Fibroblast of skin of left quadriceps (primary cell): ENCODE data around the gene PCDHGB4.
A peak's percentile ranks its signal among the peaks of the same experiment; 100 is the strongest.
"Not testable (repeated sequence)": the region's sequence is repeated elsewhere in the genome, so short reads cannot be mapped to it uniquely, and the experiment has no call there.

Experiments used
- DNase-seq, 2 experiments: peaks; one replicate each; pipeline ENCODE4 v3.0.0-alpha.2; 2013; ENCODE audit warnings: low read depth in 2 of 2

PCDHGB4 gene

DNA sequence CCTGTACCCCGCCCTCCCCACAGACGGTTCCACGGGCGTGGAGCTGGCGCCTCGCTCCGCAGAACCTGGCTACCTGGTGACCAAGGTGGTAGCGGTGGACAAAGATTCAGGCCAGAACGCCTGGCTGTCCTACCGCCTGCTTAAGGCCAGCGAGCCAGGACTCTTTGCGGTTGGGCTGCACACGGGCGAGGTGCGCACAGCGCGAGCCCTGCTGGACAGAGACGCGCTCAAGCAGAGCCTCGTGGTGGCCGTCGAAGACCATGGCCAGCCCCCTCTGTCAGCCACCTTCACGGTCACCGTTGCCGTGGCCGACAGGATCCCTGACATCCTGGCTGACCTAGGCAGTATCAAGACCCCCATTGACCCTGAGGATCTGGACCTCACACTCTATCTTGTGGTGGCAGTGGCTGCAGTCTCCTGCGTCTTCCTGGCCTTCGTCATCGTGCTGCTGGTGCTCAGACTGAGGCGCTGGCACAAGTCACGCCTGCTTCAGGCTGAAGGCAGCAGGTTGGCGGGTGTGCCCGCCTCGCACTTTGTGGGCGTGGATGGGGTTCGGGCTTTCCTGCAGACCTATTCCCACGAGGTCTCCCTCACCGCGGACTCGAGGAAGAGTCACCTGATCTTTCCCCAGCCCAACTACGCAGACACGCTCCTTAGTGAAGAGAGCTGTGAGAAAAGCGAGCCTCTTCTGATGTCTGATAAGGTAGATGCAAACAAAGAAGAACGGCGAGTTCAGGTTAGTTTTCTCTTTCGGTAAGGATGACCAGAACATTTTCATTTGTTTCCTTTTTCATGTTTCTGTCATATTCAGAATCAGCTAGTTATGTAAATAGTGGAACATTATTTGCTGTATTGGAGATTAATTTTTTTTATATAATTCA, 21.2 kb upstream of the PCDHGB4 start:
- DNase-seq, result no peak

DNA sequence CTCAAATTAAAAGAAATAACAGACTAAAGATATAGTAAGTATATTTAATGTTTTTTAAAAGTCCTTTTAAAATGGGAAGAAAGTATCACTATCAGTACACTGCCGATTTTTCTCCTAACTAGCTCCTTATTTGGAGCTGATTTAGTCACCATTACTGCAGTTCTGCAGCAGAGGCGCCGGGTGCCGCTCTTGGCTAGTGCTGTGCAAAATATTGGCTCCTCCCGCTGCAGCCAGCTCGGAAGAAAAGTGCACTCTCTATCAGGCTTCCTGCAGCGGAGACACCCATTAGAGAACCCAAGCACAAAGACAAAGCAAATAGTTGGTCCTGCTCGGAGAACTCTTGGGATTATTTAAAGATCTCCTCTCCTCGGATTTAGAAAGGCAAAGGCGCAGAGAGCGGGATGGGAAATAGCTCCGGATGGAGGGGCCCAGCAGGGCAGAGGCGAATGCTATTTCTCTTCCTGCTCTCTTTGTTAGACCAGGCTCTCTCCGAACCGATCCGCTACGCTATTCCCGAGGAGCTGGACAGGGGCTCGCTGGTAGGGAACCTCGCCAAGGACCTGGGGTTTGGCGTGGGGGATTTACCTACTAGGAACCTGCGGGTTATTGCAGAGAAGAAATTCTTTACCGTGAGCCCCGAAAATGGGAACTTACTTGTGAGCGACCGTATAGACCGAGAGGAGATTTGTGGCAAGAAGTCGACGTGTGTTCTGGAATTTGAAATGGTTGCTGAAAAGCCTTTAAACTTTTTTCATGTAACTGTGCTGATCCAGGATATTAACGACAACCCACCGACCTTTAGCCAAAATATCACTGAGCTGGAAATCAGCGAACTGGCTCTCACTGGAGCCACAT, 17.3 kb upstream of the PCDHGB4 start, which contains the start of gene PCDHGB3:
Gene PCDHGB3 (plus strand): TSS at position 249 of the 855 bp plus-strand sequence. CDS start 153 bp downstream, at position 402.
- DNase-seq, result peak in 1 of 2 experiments; percentile 42

DNA sequence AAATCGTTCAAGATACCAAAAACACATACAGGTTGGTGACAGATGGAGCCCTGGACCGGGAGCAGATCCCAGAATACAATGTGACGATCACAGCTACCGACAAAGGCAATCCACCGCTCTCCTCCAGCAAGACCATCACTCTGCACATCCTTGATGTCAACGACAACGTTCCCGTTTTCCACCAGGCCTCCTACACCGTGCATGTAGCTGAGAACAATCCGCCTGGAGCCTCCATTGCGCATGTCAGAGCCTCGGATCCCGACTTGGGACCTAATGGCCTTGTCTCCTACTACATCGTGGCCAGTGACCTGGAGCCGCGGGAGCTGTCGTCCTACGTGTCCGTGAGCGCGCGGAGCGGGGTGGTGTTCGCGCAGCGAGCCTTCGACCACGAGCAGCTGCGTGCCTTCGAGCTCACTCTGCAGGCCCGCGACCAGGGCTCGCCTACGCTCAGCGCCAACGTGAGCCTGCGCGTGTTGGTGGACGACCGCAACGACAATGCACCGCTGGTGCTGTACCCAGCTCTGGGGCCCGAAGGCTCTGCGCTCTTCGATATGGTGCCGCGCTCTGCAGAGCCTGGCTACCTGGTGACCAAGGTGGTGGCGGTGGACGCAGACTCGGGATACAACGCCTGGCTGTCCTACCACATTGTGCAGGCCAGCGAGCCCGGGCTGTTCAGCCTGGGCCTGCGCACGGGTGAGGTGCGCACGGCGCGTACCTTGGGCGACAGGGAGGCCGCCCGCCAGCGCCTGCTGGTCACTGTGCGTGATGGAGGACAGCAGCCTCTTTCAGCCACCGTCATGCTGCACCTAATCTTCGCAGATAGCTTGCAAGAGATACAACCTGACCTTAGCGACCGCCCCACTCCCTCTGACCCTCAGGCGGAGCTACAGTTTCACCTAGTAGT, 15.7 kb upstream of the PCDHGB4 start:
- no peak for DNase-seq

DNA sequence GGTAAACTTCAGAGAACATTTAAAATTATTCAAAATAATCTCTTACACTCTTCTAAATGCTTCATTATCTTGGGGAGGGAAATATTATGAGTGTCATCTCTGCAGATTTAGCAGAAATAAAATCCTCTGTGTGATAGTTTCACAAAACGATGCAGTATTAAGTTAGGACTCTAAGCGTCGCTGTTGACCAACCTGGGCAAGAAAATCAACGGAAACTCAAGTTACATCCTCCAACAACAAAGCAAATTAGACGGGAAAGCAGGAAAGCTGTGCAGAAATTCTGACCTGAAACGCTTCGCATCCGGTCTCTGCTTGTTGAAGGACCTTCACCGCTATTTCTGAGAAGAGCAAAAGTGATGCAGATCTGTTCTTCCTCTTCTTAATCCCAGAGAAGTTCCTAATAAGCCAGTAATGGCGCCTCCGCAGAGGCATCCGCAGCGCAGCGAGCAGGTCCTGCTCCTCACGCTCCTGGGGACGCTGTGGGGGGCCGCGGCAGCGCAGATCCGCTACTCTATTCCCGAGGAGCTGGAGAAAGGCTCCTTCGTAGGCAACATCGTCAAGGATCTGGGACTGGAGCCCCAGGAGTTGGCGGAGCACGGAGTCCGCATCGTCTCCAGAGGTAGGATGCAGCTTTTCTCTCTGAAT, 13.7 kb upstream of the PCDHGB4 start, which contains the start of gene PCDHGA6:
Gene PCDHGA6 (plus strand): TSS at position 219 of the 645 bp plus-strand sequence. CDS start 193 bp downstream, at position 412.
- DNase-seq, result no peak

DNA sequence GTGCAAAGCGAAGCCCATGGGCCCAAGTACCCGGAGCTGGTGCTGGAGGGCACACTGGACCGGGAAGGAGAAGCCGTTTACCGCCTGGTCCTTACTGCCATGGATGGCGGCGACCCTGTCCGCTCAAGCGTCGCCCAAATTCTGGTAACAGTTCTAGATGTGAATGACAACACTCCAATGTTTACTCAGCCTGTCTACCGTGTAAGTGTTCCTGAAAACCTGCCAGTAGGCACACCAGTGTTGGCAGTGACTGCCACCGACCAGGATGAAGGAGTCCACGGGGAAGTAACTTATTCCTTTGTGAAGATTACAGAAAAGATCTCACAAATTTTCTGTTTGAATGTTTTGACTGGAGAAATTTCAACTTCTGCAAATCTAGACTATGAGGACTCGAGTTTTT, 12.9 kb upstream of the PCDHGB4 start:
- DNase-seq, result no peak

DNA sequence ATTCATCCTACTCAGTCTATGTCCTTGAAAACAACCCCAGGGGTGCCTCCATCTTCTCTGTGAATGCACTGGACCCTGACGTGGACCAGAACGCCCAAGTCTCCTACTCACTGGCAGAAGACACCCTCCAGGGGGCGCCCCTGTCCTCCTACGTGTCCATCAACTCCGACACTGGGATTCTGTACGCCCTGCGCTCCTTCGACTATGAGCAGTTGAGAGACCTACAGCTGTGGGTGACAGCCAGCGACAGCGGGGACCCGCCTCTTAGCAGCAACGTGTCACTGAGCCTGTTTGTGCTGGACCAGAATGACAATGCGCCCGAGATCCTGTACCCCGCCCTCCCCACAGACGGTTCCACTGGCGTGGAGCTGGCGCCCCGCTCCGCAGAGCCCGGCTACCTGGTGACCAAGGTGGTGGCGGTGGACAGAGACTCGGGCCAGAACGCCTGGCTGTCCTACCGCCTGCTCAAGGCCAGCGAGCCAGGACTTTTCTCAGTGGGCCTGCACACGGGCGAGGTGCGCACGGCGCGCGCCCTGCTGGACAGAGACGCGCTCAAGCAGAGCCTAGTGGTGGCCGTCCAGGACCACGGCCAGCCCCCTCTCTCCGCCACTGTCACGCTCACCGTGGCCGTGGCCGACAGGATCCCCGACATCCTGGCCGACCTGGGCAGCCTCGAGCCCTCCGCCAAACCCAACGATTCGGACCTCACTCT, 11.9 kb upstream of the PCDHGB4 start:
- DNase-seq, result not testable (repeated sequence)

DNA sequence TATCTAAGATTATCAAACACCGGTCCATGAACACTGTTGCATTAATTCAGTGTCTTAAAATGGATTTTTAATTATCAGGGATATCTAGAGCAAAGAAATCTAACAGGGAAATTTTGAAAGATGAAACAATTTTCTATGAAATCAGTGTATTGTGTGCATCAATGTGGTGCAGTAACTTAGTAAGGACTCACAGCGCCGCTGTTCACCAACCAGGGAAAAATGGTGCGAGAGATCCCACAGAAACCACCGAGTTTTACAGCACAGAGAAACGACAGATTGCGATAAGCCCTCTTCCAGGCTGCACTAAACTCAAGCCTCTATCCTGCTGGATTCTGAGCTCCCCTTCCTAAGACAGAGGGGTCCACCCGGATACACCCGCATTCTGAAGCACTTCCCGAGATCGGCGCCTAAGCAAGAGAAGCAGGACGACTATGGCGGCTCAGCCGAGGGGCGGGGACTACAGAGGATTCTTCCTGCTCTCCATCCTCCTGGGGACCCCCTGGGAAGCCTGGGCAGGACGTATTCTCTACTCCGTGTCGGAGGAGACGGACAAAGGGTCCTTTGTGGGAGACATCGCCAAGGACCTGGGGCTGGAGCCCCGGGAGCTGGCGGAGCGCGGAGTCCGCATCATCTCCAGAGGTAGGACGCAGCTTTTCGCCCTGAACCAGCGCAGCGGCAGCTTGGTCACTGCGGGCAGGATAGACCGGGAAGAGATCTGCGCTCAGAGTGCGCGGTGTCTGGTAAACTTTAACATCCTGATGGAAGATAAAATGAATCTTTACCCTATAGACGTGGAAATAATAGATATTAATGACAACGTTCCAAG, 4.8 kb upstream of the PCDHGB4 start, which contains the start of gene PCDHGA7:
Gene PCDHGA7 (plus strand): TSS at position 274 of the 826 bp plus-strand sequence. CDS start 158 bp downstream, at position 432.
- no peak for DNase-seq

DNA sequence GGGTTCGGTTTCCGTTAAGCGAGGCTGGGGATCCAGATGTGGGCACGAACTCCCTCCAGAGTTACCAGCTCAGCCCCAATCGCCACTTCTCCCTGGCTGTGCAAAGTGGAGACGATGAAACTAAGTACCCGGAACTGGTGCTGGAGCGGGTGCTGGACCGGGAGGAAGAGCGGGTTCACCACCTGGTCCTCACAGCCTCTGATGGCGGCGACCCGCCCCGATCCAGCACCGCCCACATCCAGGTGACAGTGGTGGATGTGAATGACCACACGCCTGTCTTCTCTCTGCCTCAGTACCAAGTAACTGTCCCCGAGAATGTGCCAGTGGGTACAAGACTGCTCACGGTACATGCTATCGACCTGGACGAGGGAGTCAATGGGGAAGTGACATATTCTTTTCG, 4.2 kb upstream of the PCDHGB4 start:
- no peak for DNase-seq

DNA sequence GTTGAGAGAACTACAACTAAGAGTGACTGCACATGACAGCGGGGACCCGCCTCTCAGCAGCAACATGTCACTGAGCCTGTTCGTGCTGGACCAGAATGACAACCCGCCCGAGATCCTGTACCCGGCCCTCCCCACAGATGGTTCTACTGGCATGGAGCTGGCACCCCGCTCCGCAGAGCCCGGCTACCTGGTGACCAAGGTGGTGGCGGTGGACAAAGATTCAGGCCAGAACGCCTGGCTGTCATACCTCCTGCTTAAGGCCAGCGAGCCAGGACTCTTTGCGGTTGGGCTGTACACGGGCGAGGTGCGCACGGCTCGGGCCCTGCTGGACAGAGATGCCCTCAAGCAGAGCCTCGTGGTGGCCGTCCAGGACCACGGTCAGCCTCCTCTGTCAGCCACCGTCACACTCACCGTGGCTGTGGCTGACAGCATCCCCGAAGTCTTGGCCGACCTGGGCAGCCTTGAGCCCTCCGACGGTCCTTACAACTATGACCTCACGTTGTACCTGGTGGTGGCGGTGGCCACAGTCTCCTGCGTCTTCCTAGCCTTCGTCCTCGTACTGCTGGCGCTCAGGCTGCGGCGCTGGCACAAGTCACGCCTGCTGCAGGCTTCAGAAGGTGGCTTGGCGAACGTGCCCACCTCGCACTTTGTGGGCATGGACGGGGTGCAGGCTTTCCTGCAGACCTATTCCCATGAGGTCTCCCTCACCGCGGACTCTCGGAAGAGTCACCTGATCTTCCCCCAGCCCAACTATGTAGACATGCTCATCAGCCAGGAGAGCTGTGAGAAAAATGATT, 2.8 kb upstream of the PCDHGB4 start:
- no peak for DNase-seq

DNA sequence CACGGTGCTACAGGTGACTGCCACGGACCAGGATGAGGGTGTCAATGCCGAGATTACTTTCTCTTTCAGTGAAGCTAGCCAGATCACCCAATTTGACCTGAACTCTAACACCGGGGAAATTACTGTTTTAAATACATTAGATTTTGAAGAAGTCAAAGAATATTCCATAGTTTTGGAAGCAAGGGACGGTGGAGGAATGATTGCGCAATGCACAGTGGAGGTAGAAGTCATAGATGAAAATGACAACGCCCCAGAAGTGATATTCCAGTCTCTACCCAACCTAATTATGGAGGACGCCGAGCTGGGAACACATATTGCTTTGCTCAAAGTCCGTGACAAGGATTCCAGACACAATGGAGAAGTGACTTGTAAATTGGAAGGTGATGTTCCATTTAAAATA, 1.2 kb downstream of the PCDHGB4 start:
- no peak for DNase-seq

DNA sequence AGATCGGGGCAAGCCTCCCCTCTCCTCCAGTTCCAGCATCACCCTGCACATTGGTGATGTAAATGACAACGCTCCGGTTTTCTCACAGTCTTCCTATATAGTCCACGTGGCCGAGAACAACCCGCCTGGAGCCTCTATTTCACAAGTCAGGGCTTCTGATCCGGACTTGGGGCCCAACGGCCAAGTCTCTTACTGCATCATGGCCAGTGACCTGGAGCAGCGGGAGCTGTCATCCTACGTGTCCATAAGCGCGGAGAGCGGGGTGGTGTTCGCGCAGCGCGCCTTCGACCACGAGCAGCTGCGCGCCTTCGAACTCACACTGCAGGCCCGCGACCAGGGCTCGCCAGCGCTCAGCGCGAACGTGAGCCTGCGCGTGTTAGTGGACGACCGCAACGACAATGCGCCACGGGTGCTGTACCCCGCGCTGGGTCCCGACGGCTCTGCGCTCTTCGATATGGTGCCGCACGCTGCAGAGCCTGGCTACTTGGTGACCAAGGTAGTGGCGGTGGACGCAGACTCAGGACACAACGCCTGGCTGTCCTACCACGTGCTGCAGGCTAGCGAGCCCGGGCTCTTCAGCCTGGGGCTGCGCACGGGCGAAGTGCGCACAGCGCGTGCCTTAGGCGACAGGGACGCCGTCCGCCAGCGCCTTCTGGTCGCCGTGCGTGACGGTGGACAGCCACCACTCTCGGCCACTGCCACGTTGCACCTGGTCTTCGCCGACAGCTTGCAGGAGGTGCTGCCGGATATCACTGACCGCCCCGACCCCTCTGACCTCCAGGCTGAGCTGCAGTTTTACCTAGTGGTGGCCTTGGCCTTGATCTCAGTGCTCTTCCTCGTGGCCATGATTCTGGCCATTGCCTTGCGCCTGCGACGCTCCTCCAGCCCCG, 1.9 kb downstream of the PCDHGB4 start:
- DNase-seq, result no peak

DNA sequence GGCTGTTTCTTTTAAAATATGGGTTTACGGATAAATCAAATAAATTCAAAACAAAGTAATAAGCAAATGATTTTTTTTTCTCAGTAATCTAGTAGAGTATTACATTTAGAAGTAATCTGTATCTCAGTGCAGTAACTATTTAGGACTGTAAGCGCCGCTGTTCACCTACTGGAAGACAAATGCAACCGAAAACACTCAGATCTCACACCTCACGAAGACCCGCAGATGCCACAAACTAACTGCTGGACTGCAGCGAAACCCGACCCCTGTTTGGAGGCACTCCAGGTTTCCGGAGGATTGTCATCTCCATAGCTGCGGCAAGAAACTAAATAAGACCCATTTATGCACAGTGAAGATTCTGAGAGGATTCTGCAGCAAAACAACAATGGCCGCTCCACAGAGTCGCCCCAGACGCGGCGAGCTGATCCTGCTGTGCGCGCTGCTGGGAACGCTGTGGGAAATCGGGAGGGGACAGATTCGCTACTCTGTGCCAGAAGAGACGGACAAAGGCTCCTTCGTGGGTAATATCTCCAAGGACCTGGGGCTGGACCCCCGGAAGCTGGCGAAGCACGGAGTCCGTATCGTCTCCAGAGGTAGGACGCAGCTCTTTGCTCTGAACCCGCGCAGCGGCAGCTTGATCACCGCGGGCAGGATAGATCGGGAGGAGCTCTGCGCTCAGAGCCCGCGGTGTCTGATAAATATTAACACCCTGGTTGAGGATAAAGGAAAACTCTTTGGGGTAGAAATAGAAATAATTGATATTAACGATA, 5.1 kb downstream of the PCDHGB4 start, which contains the start of gene PCDHGA8:
Gene PCDHGA8 (plus strand): TSS at position 205 of the 770 bp plus-strand sequence. CDS start 181 bp downstream, at position 386.
- no peak for DNase-seq

DNA sequence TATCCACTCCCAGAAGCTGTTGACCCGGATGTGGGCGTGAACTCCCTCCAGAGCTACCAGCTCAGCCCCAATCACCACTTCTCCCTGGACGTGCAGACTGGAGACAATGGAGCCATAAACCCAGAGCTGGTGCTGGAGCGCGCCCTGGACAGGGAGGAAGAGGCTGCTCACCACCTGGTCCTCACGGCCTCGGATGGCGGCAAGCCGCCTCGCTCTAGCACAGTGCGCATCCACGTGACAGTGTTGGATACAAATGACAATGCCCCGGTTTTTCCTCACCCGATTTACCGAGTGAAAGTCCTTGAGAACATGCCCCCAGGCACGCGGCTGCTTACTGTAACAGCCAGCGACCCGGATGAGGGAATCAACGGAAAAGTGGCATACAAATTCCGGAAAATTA, 5.8 kb downstream of the PCDHGB4 start:
- DNase-seq, result no peak

DNA sequence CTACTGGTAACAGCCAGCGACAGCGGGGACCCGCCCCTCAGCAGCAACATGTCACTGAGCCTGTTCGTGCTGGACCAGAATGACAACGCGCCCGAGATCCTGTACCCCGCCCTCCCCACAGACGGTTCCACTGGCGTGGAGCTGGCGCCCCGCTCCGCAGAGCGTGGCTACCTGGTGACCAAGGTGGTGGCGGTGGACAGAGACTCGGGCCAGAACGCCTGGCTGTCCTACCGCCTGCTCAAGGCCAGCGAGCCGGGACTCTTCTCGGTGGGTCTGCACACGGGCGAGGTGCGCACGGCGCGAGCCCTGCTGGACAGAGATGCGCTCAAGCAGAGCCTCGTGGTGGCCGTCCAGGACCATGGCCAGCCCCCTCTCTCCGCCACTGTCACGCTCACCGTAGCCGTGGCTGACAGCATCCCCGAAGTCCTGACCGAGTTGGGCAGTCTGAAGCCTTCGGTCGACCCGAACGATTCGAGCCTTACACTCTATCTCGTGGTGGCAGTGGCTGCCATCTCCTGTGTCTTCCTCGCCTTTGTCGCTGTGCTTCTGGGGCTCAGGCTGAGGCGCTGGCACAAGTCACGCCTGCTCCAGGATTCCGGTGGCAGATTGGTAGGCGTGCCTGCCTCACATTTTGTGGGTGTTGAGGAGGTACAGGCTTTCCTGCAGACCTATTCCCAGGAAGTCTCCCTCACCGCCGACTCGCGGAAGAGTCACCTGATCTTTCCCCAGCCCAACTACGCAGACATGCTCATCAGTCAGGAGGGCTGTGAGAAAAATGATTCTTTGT, 7.1 kb downstream of the PCDHGB4 start:
- not testable (repeated sequence) for DNase-seq

DNA sequence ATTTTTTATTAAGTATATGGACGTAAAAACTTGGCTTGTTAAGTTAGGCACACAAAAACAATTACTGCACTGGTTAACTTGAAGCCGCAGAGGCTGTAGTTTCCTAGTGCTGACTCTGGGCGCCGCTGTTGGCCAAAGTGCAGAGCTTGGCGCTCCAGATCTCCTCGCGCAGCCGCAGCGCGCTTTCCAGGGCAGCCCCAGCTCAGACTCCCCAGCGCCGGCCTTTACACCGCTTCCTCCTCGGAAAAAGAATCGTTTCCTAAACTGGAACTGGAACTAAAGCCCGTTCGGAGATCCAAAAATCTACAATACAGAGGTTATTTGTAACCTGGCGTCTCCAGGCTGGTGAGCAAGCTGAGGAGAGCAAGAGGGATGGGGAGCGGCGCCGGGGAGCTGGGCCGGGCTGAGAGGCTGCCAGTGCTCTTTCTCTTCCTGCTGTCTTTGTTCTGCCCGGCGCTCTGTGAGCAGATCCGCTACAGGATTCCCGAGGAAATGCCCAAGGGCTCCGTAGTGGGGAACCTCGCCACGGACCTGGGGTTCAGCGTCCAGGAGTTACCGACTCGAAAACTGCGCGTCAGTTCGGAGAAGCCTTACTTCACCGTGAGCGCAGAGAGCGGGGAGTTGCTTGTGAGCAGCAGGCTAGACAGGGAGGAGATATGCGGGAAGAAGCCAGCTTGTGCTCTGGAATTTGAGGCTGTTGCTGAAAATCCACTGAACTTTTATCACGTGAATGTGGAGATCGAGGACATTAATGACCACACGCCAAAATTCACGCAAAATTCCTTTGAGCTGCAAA, 10.5 kb downstream of the PCDHGB4 start, which contains the start of gene PCDHGB5:
Gene PCDHGB5 (plus strand): TSS at position 192 of the 796 bp plus-strand sequence. CDS start 181 bp downstream, at position 373.
- not testable (repeated sequence) for DNase-seq
